K562 (cell line): ENCODE results near the gene C4orf17. TPM values are rescaled to one million over a fixed set of nuclear protein-coding genes. Genes with fewer than 3 reads are reported as not detected.

Source experiments
- ATAC-seq: fragments of 200-7000 bp; cut with Tn5 transposase; 3 replicates; pipeline ENCODE4 v1.9.1; 2020; ENCODE audit warnings: moderate library complexity
- BruUV-seq: library from RNA; stranded (reverse); fragments of 400-500 nt; replicated peaks from 2 replicates; lab custom pipeline; 2021; lab: Mats Ljungman, UMichigan
- CTCF ChIA-PET: fragments of 300-600 bp; formaldehyde crosslinking; extraction: SDS; loops from one replicate; lab custom pipeline; 2021; ENCODE audit warnings: low intra/inter-chr PET ratio; lab: Yijun Ruan, JAX
- POLR2A ChIA-PET: fragments of 300-600, 350-650 bp; sonication (Branson Sonifier 250); formaldehyde crosslinking; extraction: SDS; loops from one replicate; lab custom pipeline; 2021; ENCODE audit warnings: antibody characterized with exemption, inconsistent platforms; lab: Yijun Ruan, JAX
- DNase-seq, 4 experiments: peaks; one replicate each; pipeline versions ENCODE4 v3.0.0 to v3.0.0-alpha.2; 2011 to 2018; ENCODE audit warnings: low spot score in 3 of 4, mixed read lengths in 3 of 4; ENCODE audit errors: extremely low read depth in 1 of 4
- FAIRE-seq: peaks from 2 replicates; lab custom pipeline; 2011; peaks lifted over from hg19 to GRCh38; lab: Jason Lieb, UNC
- H2AFZ ChIP-seq: 2 replicates; pipeline ENCODE4 v1.6.0; 2011; ENCODE audit warnings: low read depth, low read length, control low read depth, inconsistent platforms
- H3K27ac ChIP-seq: fragments of 200-600 bp; 3 replicates; pipeline ENCODE4 v1.8.0; 2011; ENCODE audit warnings: low read depth, mild to moderate bottlenecking, control low read depth, inconsistent platforms, low read length, moderate library complexity, mixed read lengths; ENCODE audit errors: extremely low read depth
- H3K27me3 ChIP-seq, 2 experiments: fragments of 300-600 bp in 1 of 2; 2 replicates in 1 of 2; 3 replicates in 1 of 2; pipeline versions ENCODE4 v1.6.0 to v1.8.0; 2011; ENCODE audit warnings: inconsistent platforms in 2 of 2, low read length in 2 of 2, mild to moderate bottlenecking in 1 of 2, mixed read lengths in 1 of 2, moderate library complexity in 1 of 2; ENCODE audit not compliant: control insufficient read depth in 2 of 2, insufficient read depth in 2 of 2
- H3K36me3 ChIP-seq: fragments of 300-600 bp; 3 replicates; pipeline ENCODE4 v1.8.0; 2011; ENCODE audit warnings: mild to moderate bottlenecking, low read length, inconsistent platforms; ENCODE audit not compliant: control insufficient read depth, insufficient read depth
- H3K4me1 ChIP-seq, 2 experiments: fragments of 200-600 bp in 1 of 2; replicated peaks in 1 of 2; 2 replicates in 1 of 2; 3 replicates in 1 of 2; pipeline versions ENCODE4 v1.5.1 to v1.8.0; 2011; ENCODE audit warnings: inconsistent platforms in 2 of 2, low read length in 2 of 2, mild to moderate bottlenecking in 1 of 2, mixed read lengths in 1 of 2, moderate library complexity in 1 of 2; ENCODE audit not compliant: control insufficient read depth in 2 of 2, insufficient read depth in 2 of 2
- H3K4me2 ChIP-seq: 2 replicates; pipeline ENCODE4 v1.6.1; 2011; ENCODE audit warnings: low read length, control low read depth, inconsistent platforms, mixed read lengths; ENCODE audit not compliant: insufficient read depth
- H3K4me3 ChIP-seq: fragments of 200-600 bp; sonication (generic), shearing (Covaris generic); 2 replicates; pipeline ENCODE4 v1.5.1; 2016; ENCODE audit warnings: control low read depth, inconsistent platforms
- H3K79me2 ChIP-seq: fragments of 200-600 bp; 3 replicates; pipeline ENCODE4 v1.8.0; 2011; ENCODE audit warnings: low read length, inconsistent platforms; ENCODE audit not compliant: control insufficient read depth, insufficient read depth
- H3K9ac ChIP-seq, 2 experiments: 2 replicates each; pipeline versions ENCODE4 v1.6.0 to v1.6.1; 2011; ENCODE audit warnings: low read depth in 2 of 2, low read length in 2 of 2, control low read depth in 1 of 2, inconsistent platforms in 1 of 2, mild to moderate bottlenecking in 1 of 2, mixed read lengths in 1 of 2; ENCODE audit not compliant: insufficient read depth in 1 of 2
- H3K9me1 ChIP-seq: one replicate; pipeline ENCODE4 v1.6.0; 2011; ENCODE audit warnings: inconsistent platforms, mild to moderate bottlenecking, low read length, moderate library complexity; ENCODE audit not compliant: control insufficient read depth, insufficient read depth
- H3K9me3 ChIP-seq: replicated peaks from 2 replicates; pipeline ENCODE4 v1.5.1; 2011; ENCODE audit warnings: low read depth, low read length, inconsistent platforms; ENCODE audit not compliant: control insufficient read depth, insufficient read depth
- H4K20me1 ChIP-seq: replicated peaks from 2 replicates; pipeline ENCODE4 v1.6.1; 2011; ENCODE audit warnings: low read length, inconsistent platforms, mixed read lengths; ENCODE audit not compliant: control insufficient read depth, insufficient read depth
- ATF2 ChIP-seq: sonication (generic); formaldehyde crosslinking; IDR thresholded peaks from 2 replicates; pipeline ENCODE4 v1.8.1; 2022; ENCODE audit warnings: missing genetic modification reagents
- BRF1 ChIP-seq: IDR thresholded peaks from 3 replicates; pipeline ENCODE4 v1.6.1; 2011; ENCODE audit warnings: borderline replicate concordance, mild to moderate bottlenecking; ENCODE audit not compliant: insufficient read length; ENCODE audit errors: extremely low read depth
- CREM ChIP-seq: IDR thresholded peaks from 2 replicates; pipeline ENCODE4 v1.6.1; 2014; ENCODE audit warnings: antibody characterized with exemption, low read depth
- HDAC2 ChIP-seq: fragments of 450-650 bp; IDR thresholded peaks from 2 replicates; pipeline ENCODE4 v1.6.1; 2016; ENCODE audit warnings: mild to moderate bottlenecking
- LARP7 ChIP-seq: fragments of 450-650 bp; IDR thresholded peaks from 2 replicates; pipeline ENCODE4 v1.6.1; 2016
- NFIX ChIP-seq: fragments of 250-450 bp; sonication (Bioruptor Pico); IDR thresholded peaks from 2 replicates; pipeline ENCODE4 v1.4.0; 2020; ENCODE audit warnings: low read depth, mild to moderate bottlenecking, moderate library complexity
- NFXL1 ChIP-seq: fragments of 450-650 bp; formaldehyde crosslinking; IDR thresholded peaks from 2 replicates; pipeline ENCODE4 v1.4.0; 2021; ENCODE audit warnings: mild to moderate bottlenecking
- NFYB ChIP-seq: IDR thresholded peaks from 2 replicates; pipeline ENCODE4 v1.6.1; 2011; ENCODE audit warnings: mild to moderate bottlenecking, moderate library complexity; ENCODE audit not compliant: insufficient read length; ENCODE audit errors: extremely low read depth
- PHF20 ChIP-seq: fragments of 450-650 bp; IDR thresholded peaks from 2 replicates; pipeline ENCODE4 v1.6.1; 2018; ENCODE audit not compliant: partially characterized antibody
- TCF7 ChIP-seq: sonication (generic); IDR thresholded peaks from 2 replicates; pipeline ENCODE4 v1.6.1; 2016; ENCODE audit warnings: antibody characterized with exemption, borderline replicate concordance
- TEAD1 ChIP-seq, 2 experiments: fragments of 450-650 bp in 1 of 2; sonication (generic) in 1 of 2; formaldehyde crosslinking; IDR thresholded peaks; 2 replicates each; pipeline versions ENCODE4 v1.4.0 to v1.8.0; 2020 to 2022; ENCODE audit warnings: mild to moderate bottlenecking in 2 of 2, missing genetic modification reagents in 1 of 2
- XRCC4 ChIP-seq: IDR thresholded peaks from one replicate; pipeline ENCODE4 v1.6.1; 2011; ENCODE audit not compliant: insufficient read depth, insufficient read length; ENCODE audit errors: extremely low read depth
- ZFP1 ChIP-seq: fragments of 450-650 bp; formaldehyde crosslinking; IDR thresholded peaks from 2 replicates; pipeline ENCODE4 v1.4.0; 2020; ENCODE audit warnings: mild to moderate bottlenecking, mixed read lengths
- ZKSCAN3 ChIP-seq: fragments of 250-450 bp; sonication (Bioruptor Pico); IDR thresholded peaks from 2 replicates; pipeline ENCODE4 v1.4.0; 2020
- ZNF57 ChIP-seq: fragments of 450-650 bp; formaldehyde crosslinking; IDR thresholded peaks from 2 replicates; pipeline ENCODE4 v1.4.0; 2020; ENCODE audit warnings: mild to moderate bottlenecking, moderate library complexity
- WGBS: fragments of 100-300 bp; shearing (Covaris generic); methylation state at CpG from one replicate; pipeline ENCODE4 v1.1.6; 2016; ENCODE audit warnings: low coverage, mixed read lengths; ENCODE audit not compliant: insufficient coverage; ENCODE audit errors: missing lambda C conversion rate; 5-methylcytosine and 5-hydroxymethylcytosine counted together
- in situ Hi-C: fragments of 300-500 bp; cut with MboI; formaldehyde crosslinking; loops from 4 replicates; pipeline ENCODE4 v1.15.0; 2018; ENCODE audit warnings: inconsistent platforms, mixed read lengths
- intact Hi-C: fragments of 100-400 bp; cut with micrococcal nuclease; formaldehyde crosslinking; loops from 2 replicates; pipeline ENCODE4 v1.14.2; 2022
- polyA plus RNA-seq, 8 experiments: library from polyadenylated mRNA; depleted of rRNA in 4 of 8; stranded (reverse) in 5 of 8; unstranded in 3 of 8; fragments of >200 nt; fragmentation: Nextera tagmentation in 2 of 8; fragmentation: Illumina TruSeq in 1 of 8; extraction: Ambion mirVana in 2 of 8; extraction: Trizol in 1 of 8; gene quantifications; 2 replicates each; pipeline versions ENCODE4 v1.2.1 to v1.2.3, GENCODE V29; 2011 to 2014; ENCODE audit warnings: inconsistent platforms in 1 of 8, missing spikeins in 1 of 8
- total RNA-seq, 7 experiments: library from RNA; depleted of rRNA in 6 of 7; stranded (reverse); fragments of >200 nt in 6 of 7; fragmentation: Illumina TruSeq in 2 of 7; extraction: Trizol in 2 of 7; gene quantifications; 2 replicates each; pipeline versions ENCODE4 v1.2.1 to v1.2.3, GENCODE V29; 2011 to 2021; ENCODE audit warnings: low replicate concordance in 1 of 7
- TF ChIP-seq, protein P1 (sequence below): sonication (generic); formaldehyde crosslinking; IDR thresholded peaks from 2 replicates; pipeline ENCODE4 v1.8.1; 2023; ENCODE audit warnings: mild to moderate bottlenecking, missing genetic modification reagents, moderate library complexity

C4orf17 gene
- total and polyA plus RNA-seq, 9 of the 15 experiments (the other 6 are each of a cell fraction or from before 2014, with no cell fraction given): not detected

GRCh38 chr4:99537674-99538073 lies 26.9 kb downstream of the C4orf17 start:
- Histone ChIP-seq H3K9me3 (no peaks in the 10 kb centered on the region), H3K4me2 (no peak overlapping the region), H3K79me2 (no peaks in the 10 kb centered on the region), H3K27me3 (no peaks in the 10 kb centered on the region), H4K20me1 (no peaks in the 10 kb centered on the region), H3K9ac (no peak overlapping the region), H2AFZ (no peak overlapping the region), H3K27ac (no peak overlapping the region), H3K9me1 (no peaks in the 10 kb centered on the region), H3K4me1 (no peaks in the 10 kb centered on the region), H3K4me3 (no peak overlapping the region), H3K36me3 (no peaks in the 10 kb centered on the region)
- FAIRE-seq (no peak), DNase-seq (no peak), ATAC-seq (no peak)
- no TSS peak for BruUV-seq
- intact Hi-C loops: no loop called here
- WGBS: 6% methylated on average over 4 of the region's 4 CpGs
- ChIA-PET CTCF (no interaction called here), POLR2A (no interaction called here)
- TF ChIP-seq ZNF57 (CRISPR knock-in tag): no peak
- TF ChIP-seq LARP7: no peak
- no peak for TF ChIP-seq CREM
- TF ChIP-seq ATF2 (CRISPR knock-in tag): no peak
- TF ChIP-seq XRCC4: no peak
- TF ChIP-seq TEAD1 (CRISPR knock-in tag; IDR thresholded peaks at IDR 0.05): no peak
- TF ChIP-seq BRF1: no peak
- TF ChIP-seq PHF20: no peak
- TF ChIP-seq, protein P1, sequence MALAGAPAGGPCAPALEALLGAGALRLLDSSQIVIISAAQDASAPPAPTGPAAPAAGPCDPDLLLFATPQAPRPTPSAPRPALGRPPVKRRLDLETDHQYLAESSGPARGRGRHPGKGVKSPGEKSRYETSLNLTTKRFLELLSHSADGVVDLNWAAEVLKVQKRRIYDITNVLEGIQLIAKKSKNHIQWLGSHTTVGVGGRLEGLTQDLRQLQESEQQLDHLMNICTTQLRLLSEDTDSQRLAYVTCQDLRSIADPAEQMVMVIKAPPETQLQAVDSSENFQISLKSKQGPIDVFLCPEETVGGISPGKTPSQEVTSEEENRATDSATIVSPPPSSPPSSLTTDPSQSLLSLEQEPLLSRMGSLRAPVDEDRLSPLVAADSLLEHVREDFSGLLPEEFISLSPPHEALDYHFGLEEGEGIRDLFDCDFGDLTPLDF (CRISPR knock-in tag): no peak
- TF ChIP-seq ZKSCAN3: no peak
- TF ChIP-seq HDAC2: no peak
- no peak for TF ChIP-seq NFXL1 (CRISPR knock-in tag)
- no peak for TF ChIP-seq NFIX (CRISPR knock-in tag)
- no peak for TF ChIP-seq ZFP1
- TF ChIP-seq TCF7: no peak
- no peak for TF ChIP-seq NFYB
- in situ Hi-C loops: no loop called here
